Smooth muscle cell (in vitro differentiated cells): ENCODE measurements around the gene PCBP2. TPM values are rescaled to one million over a fixed set of nuclear protein-coding genes. Genes with fewer than 3 reads are reported as not detected.
A peak's percentile ranks its signal among the peaks of the same experiment; 100 is the strongest.

Source experiments
- DNase-seq: peaks from one replicate; lab custom pipeline; 2025; ENCODE audit not compliant: unreplicated experiment; lab: John Stamatoyannopoulos, UW
- H2AFZ ChIP-seq: fragments of 200-600 bp; sonication (generic); 2 replicates; pipeline ENCODE4 v1.6.0; 2016; ENCODE audit warnings: antibody characterized with exemption, low read depth, mild to moderate bottlenecking
- H3F3A ChIP-seq: fragments of 200-600 bp; sonication (generic); 2 replicates; pipeline ENCODE4 v1.6.0; 2017; ENCODE audit warnings: antibody characterized with exemption, low read depth
- H3K27ac ChIP-seq: fragments of 200-600 bp; sonication (generic); 2 replicates; pipeline ENCODE4 v1.5.1; 2016; ENCODE audit warnings: low read depth, mild to moderate bottlenecking
- H3K27me3 ChIP-seq: fragments of 200-600 bp; sonication (generic); 2 replicates; pipeline ENCODE4 v1.6.1; 2016; ENCODE audit warnings: low read depth, mild to moderate bottlenecking
- H3K36me3 ChIP-seq: fragments of 200-600 bp; sonication (generic); 2 replicates; pipeline ENCODE4 v1.5.1; 2016; ENCODE audit warnings: low read depth
- H3K4me1 ChIP-seq: fragments of 200-600 bp; sonication (generic); 2 replicates; pipeline ENCODE4 v1.5.1; 2016; ENCODE audit warnings: low read depth
- H3K4me2 ChIP-seq: fragments of 200-600 bp; sonication (generic); 2 replicates; pipeline ENCODE4 v1.6.0; 2016; ENCODE audit warnings: mild to moderate bottlenecking
- H3K4me3 ChIP-seq: fragments of 200-600 bp; sonication (generic); 2 replicates; pipeline ENCODE4 v1.5.1; 2016; ENCODE audit warnings: mild to moderate bottlenecking
- H3K79me2 ChIP-seq: fragments of 200-600 bp; sonication (generic); 2 replicates; pipeline ENCODE4 v1.6.0; 2016; ENCODE audit warnings: low read depth, mild to moderate bottlenecking
- H3K9ac ChIP-seq: fragments of 200-600 bp; sonication (generic); 2 replicates; pipeline ENCODE4 v1.6.0; 2016; ENCODE audit warnings: low read depth
- H3K9me3 ChIP-seq: fragments of 200-600 bp; sonication (generic); replicated peaks from 2 replicates; pipeline ENCODE4 v1.5.1; 2016; ENCODE audit warnings: low read depth
- H4K20me1 ChIP-seq: fragments of 200-600 bp; sonication (generic); 2 replicates; pipeline ENCODE4 v1.6.0; 2016; ENCODE audit warnings: low read depth
- WGBS: methylation state at CpG from one replicate; pipeline ENCODE4 v1.1.7; 2016; ENCODE audit warnings: low lambda C conversion rate; 5-methylcytosine and 5-hydroxymethylcytosine counted together
- polyA plus RNA-seq: library from polyadenylated mRNA; unstranded; fragments of >200 nt; fragmentation: Nextera tagmentation; extraction: Ambion mirVana; gene quantifications from 2 replicates; pipeline ENCODE4 v1.2.1, GENCODE V29; 2016
- total RNA-seq: library from RNA; depleted of rRNA; stranded (reverse); fragments of >200 nt; gene quantifications from 2 replicates; pipeline ENCODE4 v1.2.3, GENCODE V29; 2014
- TF ChIP-seq, protein P1 (sequence below): fragments of 200-600 bp; sonication (generic); IDR thresholded peaks from 2 replicates; pipeline ENCODE4 v1.5.1; 2017; ENCODE audit warnings: borderline replicate concordance, mild to moderate bottlenecking, antibody characterized with exemption; ENCODE audit not compliant: insufficient read depth, poor library complexity, severe bottlenecking

PCBP2 gene
- total and polyA plus RNA-seq, 2 experiments from 2014 or later = 90.8 to 306 TPM

GRCh38 chr12:53462935-53463334 lies 11.0 kb downstream of the PCBP2 start:
- H4K20me1 ChIP-seq = peaks cover 100% of the 10 kb centered on the region
- H3K27me3 ChIP-seq = no peaks in the 10 kb centered on the region
- H3K9ac ChIP-seq = no peak overlapping the region
- no peak overlapping the region for H3K4me2 ChIP-seq
- TF ChIP-seq, protein P1, sequence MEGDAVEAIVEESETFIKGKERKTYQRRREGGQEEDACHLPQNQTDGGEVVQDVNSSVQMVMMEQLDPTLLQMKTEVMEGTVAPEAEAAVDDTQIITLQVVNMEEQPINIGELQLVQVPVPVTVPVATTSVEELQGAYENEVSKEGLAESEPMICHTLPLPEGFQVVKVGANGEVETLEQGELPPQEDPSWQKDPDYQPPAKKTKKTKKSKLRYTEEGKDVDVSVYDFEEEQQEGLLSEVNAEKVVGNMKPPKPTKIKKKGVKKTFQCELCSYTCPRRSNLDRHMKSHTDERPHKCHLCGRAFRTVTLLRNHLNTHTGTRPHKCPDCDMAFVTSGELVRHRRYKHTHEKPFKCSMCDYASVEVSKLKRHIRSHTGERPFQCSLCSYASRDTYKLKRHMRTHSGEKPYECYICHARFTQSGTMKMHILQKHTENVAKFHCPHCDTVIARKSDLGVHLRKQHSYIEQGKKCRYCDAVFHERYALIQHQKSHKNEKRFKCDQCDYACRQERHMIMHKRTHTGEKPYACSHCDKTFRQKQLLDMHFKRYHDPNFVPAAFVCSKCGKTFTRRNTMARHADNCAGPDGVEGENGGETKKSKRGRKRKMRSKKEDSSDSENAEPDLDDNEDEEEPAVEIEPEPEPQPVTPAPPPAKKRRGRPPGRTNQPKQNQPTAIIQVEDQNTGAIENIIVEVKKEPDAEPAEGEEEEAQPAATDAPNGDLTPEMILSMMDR = no peak
- no peak for DNase-seq
- H3K4me3 ChIP-seq = no peak overlapping the region
- peak overlapping the region; percentile 33 for H3K27ac ChIP-seq
- H3K4me1 ChIP-seq = peaks cover 40% of the 10 kb centered on the region
- H3K9me3 ChIP-seq = no peaks in the 10 kb centered on the region
- no peak overlapping the region for H2AFZ ChIP-seq
- 94% methylated on average over 3 of the region's 3 CpGs for WGBS
- peaks cover 100% of the 10 kb centered on the region for H3K79me2 ChIP-seq
- peaks cover 80% of the 10 kb centered on the region for H3K36me3 ChIP-seq
- peaks cover 57% of the 10 kb centered on the region for H3F3A ChIP-seq

DNA sequence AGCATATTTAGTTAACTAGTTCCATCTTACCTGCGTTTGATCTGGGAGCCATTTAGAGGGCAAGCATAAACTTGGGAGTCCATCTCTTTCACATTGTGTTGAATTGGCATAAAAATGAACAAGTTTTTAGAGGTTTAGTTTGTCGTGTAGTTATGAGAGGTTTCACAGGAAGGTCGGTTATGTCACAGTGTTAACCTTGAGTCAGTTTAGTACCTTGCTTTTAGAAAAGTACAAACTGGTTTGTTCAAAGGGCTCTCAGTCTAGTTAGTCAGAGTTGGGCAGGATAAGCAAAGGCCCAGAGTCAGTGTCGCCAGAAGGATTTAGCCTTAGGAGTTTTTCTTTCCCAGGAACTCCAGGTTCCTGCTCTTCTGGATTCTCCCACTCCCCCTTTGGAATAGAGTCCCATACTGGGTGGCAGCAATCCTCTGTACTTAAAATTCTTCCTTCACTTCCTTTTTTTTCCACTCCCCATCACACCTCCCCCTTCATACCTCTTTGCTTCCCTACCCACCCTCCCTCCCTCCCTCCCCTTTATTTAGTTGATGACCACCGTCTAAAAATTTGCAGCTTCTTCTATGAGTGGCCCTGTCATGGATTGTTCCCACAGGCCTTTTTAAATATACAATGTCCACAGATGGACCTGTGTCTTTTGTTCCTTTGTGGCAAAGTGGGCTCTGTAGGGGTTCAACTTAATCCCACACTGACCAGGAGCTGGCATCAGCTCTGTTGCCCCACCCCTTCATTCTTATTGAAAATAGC lies 12.1 kb downstream of the PCBP2 start:
- Histone ChIP-seq H4K20me1 (peaks cover 100% of the 10 kb centered on the region), H3K27me3 (no peaks in the 10 kb centered on the region), H3K79me2 (peaks cover 100% of the 10 kb centered on the region), H2AFZ (no peak overlapping the region), H3K9me3 (no peaks in the 10 kb centered on the region), H3K9ac (no peak overlapping the region), H3K4me3 (no peak overlapping the region), H3F3A (peaks cover 56% of the 10 kb centered on the region), H3K4me1 (peaks cover 36% of the 10 kb centered on the region), H3K36me3 (peaks cover 82% of the 10 kb centered on the region), H3K4me2 (no peak overlapping the region), H3K27ac (peak overlapping the region; percentile 33)
- DNase-seq = no peak
- 89% methylated on average over 5 of the region's 5 CpGs for WGBS
- TF ChIP-seq, protein P1 = no peak

DNA sequence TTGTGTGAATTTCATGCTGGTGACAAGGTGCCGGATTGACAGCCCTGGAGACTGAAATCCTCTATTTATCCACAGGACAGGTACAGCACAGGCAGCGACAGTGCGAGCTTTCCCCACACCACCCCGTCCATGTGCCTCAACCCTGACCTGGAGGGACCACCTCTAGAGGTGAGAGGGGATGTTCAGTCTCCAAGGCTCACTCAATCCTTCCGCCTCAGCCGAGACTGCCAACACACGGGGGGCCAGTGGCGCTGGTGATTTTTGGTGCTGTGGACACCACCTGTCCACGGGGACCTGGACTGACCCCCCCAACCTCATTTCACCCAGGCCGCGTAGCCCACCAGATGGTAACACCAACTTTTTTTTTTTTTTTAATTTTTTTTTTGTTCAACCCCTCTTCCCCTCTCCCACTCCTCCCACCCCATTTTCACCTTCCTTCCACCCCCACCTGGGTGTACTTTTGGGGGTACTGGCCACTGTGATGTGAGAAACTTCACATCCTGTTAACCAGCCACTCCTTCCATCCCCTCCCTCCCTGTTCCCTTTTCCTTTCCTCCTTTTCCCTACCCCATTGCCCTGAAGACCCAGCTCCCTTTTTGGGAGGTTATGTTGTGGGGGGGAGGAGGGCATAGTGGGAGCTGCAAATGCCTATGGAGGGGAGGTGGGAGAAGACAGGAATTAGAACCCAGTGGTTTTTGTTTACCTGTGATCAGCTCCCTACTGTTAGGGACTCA lies 12.9 kb downstream of the PCBP2 start:
- Histone ChIP-seq H3K36me3 (peaks cover 79% of the 10 kb centered on the region), H3K4me3 (no peak overlapping the region), H3F3A (peaks cover 50% of the 10 kb centered on the region), H3K4me2 (no peak overlapping the region), H3K79me2 (peaks cover 99% of the 10 kb centered on the region), H3K9me3 (no peaks in the 10 kb centered on the region), H3K9ac (no peak overlapping the region), H3K4me1 (peaks cover 32% of the 10 kb centered on the region), H3K27me3 (no peaks in the 10 kb centered on the region), H3K27ac (peak overlapping the region; percentile 13), H4K20me1 (peaks cover 100% of the 10 kb centered on the region), H2AFZ (no peak overlapping the region)
- 98% methylated on average over 11 of the region's 11 CpGs for WGBS
- TF ChIP-seq, protein P1 = no peak
- no peak for DNase-seq
